Activated naive CD8-positive, alpha-beta T cell (primary cell): ENCODE data around the gene PLCB4.

Experiments used
- H3K27ac Mint-ChIP-seq: one replicate; pipeline ENCODE4 v1.8.0; 2021; ENCODE audit warnings: mixed read lengths
- H3K27me3 Mint-ChIP-seq: one replicate; pipeline ENCODE4 v1.8.0; 2021; ENCODE audit warnings: mixed read lengths
- H3K36me3 Mint-ChIP-seq: one replicate; pipeline ENCODE4 v1.8.0; 2021; ENCODE audit warnings: mixed read lengths
- H3K4me1 Mint-ChIP-seq: one replicate; pipeline ENCODE4 v1.8.0; 2021; ENCODE audit warnings: low read depth, mixed read lengths
- H3K4me3 Mint-ChIP-seq: one replicate; pipeline ENCODE4 v1.8.0; 2021; ENCODE audit warnings: mild to moderate bottlenecking, mixed read lengths
- H3K9me3 Mint-ChIP-seq: one replicate; pipeline ENCODE4 v1.8.0; 2021; ENCODE audit warnings: low read depth, mixed read lengths

Gene PLCB4

GRCh38 chr20:9075264-9076095 lies 6.6 kb downstream of the PLCB4 start:
- H3K9me3 Mint-ChIP-seq, result no peaks in the 10 kb centered on the region
- peaks cover under 1% of the 10 kb centered on the region for H3K27me3 Mint-ChIP-seq
- no peak overlapping the region for H3K4me3 Mint-ChIP-seq
- no peak overlapping the region for H3K27ac Mint-ChIP-seq
- H3K36me3 Mint-ChIP-seq, result no peaks in the 10 kb centered on the region
- H3K4me1 Mint-ChIP-seq, result no peaks in the 10 kb centered on the region

GRCh38 chr20:9076440-9076839 lies 7.6 kb downstream of the PLCB4 start:
- no peak overlapping the region for H3K4me3 Mint-ChIP-seq
- H3K27me3 Mint-ChIP-seq, result no peaks in the 10 kb centered on the region
- H3K36me3 Mint-ChIP-seq, result no peaks in the 10 kb centered on the region
- H3K9me3 Mint-ChIP-seq, result no peaks in the 10 kb centered on the region
- no peak overlapping the region for H3K27ac Mint-ChIP-seq
- no peaks in the 10 kb centered on the region for H3K4me1 Mint-ChIP-seq

DNA sequence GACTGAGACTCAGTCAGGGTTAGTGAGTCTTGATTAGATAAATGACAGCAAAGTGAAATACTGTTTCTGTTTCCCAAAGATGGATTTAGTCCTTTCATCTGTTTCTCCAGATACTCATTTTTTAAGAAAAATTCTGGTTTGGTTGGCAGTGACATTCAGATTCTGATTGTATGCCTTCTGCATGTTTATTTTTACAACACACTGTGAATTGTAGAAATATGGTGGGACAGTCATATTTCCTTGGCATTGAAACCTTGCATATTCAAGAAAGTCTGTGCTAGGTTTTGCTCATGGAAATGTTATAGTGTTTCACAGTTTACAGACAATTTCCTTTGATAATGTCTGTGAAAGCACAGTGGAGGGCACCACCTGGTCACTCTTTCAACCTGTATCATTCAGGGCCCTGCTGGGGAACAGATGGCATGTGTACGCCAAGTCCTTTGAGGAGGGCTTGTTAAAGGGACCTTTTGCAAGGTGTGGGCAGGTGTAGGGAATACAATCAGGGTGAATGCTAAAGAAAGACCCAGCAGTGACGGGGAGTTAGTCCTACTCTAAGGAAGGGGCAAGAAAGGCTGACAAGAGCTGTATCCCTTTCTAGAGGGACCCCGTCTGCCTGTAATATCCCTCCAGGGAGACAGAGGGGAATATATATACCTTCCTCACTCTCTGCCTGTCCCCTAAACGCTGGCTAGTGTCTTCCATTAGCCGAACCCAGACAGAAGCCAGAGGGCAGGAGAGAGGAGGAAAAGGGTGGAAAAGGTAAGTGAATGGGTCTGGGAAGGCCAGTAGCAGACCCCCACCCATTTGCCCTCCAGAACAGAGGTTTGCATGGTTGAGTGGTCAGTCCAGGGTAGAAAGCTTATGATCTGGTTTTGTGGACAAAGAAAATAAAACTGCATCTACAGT lies 10.2 kb downstream of the PLCB4 start:
- Mint-ChIP-seq H3K4me1 (no peaks in the 10 kb centered on the region), H3K27ac (no peak overlapping the region), H3K27me3 (no peaks in the 10 kb centered on the region), H3K9me3 (no peaks in the 10 kb centered on the region), H3K36me3 (no peaks in the 10 kb centered on the region), H3K4me3 (no peak overlapping the region)

DNA sequence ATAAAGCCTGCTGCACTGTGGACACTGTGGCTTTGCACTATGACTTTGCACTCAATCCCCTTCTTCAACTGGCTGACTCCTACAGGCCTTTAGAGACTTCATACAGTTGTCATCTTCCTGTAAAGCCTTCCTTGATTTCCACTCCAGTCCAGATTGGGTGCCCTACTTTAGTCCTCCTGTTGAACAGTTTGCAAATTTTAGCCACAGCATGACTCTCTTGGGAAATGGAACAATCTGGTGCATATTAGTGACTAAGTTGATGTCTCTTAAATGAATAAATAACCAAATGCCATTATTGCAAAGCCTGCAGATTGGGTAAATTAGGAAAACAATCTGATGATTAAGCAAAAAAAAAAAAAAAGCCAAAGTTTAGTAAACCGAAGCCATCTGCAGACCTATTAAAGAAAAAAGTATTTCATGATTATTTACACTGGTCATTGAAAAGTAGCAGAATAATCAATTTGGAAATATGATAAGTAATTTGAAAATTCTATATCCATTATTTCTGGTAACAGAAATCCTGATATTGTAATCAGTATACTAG lies 12.6 kb downstream of the PLCB4 start:
- no peaks in the 10 kb centered on the region for H3K27me3 Mint-ChIP-seq
- H3K4me1 Mint-ChIP-seq, result no peaks in the 10 kb centered on the region
- no peak overlapping the region for H3K27ac Mint-ChIP-seq
- no peak overlapping the region for H3K4me3 Mint-ChIP-seq
- no peaks in the 10 kb centered on the region for H3K9me3 Mint-ChIP-seq
- H3K36me3 Mint-ChIP-seq, result no peaks in the 10 kb centered on the region

DNA sequence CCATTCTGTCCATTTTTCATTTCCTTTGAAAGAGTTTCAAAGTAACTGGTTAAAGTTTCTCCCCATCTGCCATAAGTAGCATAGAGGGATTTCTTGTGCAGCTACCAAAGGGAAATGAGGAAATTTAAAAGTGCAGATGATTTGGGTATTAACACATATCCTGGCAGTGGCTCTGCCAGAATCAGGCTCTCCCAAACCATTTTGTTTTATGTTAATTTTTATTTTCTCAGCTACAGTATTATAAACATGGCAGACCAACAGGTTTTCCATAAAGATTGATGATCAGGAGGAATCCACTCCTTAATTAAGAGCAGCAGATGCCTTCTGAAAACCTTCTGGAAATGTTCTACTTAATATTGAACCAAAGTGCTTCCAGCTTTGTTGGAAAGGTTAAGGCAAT lies 13.9 kb downstream of the PLCB4 start:
- Mint-ChIP-seq H3K4me3 (no peak overlapping the region), H3K27ac (no peak overlapping the region), H3K4me1 (no peaks in the 10 kb centered on the region), H3K9me3 (no peaks in the 10 kb centered on the region), H3K36me3 (no peaks in the 10 kb centered on the region), H3K27me3 (no peaks in the 10 kb centered on the region)

DNA sequence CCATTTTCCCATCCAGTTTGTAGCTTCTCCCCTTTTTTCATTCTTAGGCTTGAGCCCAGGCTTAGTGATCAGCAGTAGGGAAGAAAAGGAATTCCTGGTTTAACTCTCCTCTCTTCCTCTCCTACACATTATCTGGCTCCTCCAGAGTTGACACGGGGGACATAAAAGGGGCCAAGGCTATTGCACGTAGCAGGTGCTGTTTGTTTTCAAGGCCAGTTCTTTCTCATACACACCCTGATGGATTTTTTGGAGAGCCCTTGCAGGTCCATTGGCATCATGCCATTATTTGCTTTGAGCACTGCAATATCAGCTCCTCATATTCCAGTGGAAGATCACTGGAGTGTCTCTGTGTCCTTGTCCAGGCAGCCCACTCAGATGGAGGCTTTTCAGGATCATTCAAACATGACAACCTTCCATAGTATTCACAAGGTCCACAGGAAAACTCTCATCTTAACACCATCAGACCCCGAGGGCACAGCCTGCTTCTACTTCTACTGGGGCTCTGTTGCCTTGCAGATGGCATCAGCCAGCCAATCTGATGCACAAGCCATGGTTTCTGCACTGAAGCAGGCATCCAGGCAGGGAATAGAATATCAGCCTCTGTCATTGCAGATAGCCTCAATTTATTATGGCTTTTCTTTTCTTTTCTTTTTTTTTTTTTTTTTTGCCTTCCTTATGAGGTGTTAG lies 18.8 kb downstream of the PLCB4 start:
- Mint-ChIP-seq H3K36me3 (no peaks in the 10 kb centered on the region), H3K4me3 (no peak overlapping the region), H3K27me3 (no peaks in the 10 kb centered on the region), H3K27ac (no peak overlapping the region), H3K4me1 (no peaks in the 10 kb centered on the region), H3K9me3 (no peaks in the 10 kb centered on the region)

DNA sequence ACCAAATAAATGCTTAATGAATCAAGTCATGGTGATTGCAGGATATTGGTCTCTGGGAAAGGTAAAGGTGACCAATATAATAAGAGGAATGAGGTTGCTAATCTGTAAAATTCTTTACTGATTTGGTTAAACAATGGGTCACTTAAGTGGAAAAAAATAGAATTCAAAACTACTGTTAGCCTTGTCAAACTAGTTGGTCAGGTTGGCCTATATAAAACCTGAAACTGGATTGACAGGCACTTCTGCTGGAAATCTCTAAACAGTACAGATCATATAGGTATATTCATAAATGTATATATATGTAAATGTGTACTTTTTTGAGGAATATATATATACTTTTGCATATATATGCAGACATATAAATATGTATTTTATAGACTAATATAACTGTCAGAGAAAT lies 19.7 kb downstream of the PLCB4 start:
- no peaks in the 10 kb centered on the region for H3K36me3 Mint-ChIP-seq
- no peak overlapping the region for H3K27ac Mint-ChIP-seq
- no peaks in the 10 kb centered on the region for H3K27me3 Mint-ChIP-seq
- H3K4me1 Mint-ChIP-seq, result no peaks in the 10 kb centered on the region
- H3K4me3 Mint-ChIP-seq, result no peak overlapping the region
- no peaks in the 10 kb centered on the region for H3K9me3 Mint-ChIP-seq

- H3K27me3 Mint-ChIP-seq, result no peaks in the 10 kb centered on the region
- no peaks in the 10 kb centered on the region for H3K36me3 Mint-ChIP-seq
- no peaks in the 10 kb centered on the region for H3K4me1 Mint-ChIP-seq
- H3K27ac Mint-ChIP-seq, result no peak overlapping the region
- H3K4me3 Mint-ChIP-seq, result no peak overlapping the region
- H3K9me3 Mint-ChIP-seq, result no peaks in the 10 kb centered on the region
These were observed 23.2 kb downstream of the PLCB4 start for GRCh38 chr20:9092113-9092512.

DNA sequence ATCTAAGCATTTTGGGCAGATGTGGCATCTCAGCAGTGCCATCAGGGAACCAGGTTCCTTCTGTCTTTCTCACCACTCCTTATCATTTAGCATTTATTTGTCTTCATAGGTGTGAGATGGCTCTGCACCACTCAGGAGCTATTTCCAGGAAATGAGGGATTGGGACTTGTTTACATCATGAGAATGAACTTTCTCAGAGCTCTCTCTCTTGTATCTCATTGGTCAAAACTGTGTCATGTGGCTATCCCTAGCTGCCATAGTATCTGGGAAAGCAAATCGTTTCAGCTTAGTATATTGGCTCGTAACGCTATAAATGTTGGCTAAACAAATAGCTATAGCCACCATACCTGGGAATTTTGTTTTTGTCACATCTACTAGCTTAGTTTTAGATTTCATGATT lies 23.8 kb downstream of the PLCB4 start:
- Mint-ChIP-seq H3K36me3 (no peaks in the 10 kb centered on the region), H3K4me3 (no peak overlapping the region), H3K27me3 (no peaks in the 10 kb centered on the region), H3K4me1 (no peaks in the 10 kb centered on the region), H3K27ac (no peak overlapping the region), H3K9me3 (no peaks in the 10 kb centered on the region)

GRCh38 chr20:9093218-9093957 lies 24.5 kb downstream of the PLCB4 start:
- Mint-ChIP-seq H3K36me3 (no peaks in the 10 kb centered on the region), H3K4me3 (no peak overlapping the region), H3K27ac (no peak overlapping the region), H3K4me1 (no peaks in the 10 kb centered on the region), H3K9me3 (no peaks in the 10 kb centered on the region), H3K27me3 (no peaks in the 10 kb centered on the region)

DNA sequence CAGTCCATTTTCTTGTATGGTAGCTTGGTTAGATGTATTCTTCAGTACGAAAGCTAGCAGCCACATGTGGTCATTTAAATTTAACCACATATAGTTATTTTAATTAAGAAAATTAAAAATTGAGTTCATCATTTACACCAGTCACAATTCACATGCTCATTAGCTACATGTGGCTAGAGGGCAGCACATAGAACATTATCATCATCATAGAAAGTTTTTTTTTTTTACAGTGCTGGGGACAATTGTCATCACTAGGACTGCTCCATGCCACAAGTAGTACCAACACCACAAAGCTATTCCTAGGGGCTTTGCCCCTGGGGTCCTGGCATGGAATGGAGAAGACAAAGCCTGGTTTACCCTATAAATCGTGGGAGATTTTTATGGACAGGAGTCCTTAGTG lies 30.5 kb downstream of the PLCB4 start:
- Mint-ChIP-seq H3K4me1 (no peaks in the 10 kb centered on the region), H3K9me3 (no peaks in the 10 kb centered on the region), H3K36me3 (no peaks in the 10 kb centered on the region), H3K27me3 (no peaks in the 10 kb centered on the region), H3K4me3 (no peak overlapping the region), H3K27ac (no peak overlapping the region)

- Mint-ChIP-seq H3K36me3 (no peaks in the 10 kb centered on the region), H3K9me3 (no peaks in the 10 kb centered on the region), H3K27ac (no peak overlapping the region), H3K27me3 (no peaks in the 10 kb centered on the region), H3K4me3 (no peak overlapping the region), H3K4me1 (no peaks in the 10 kb centered on the region)
These were observed 31.8 kb downstream of the PLCB4 start for GRCh38 chr20:9100691-9101090.

GRCh38 chr20:9102456-9102855 lies 33.6 kb downstream of the PLCB4 start:
- no peak overlapping the region for H3K27ac Mint-ChIP-seq
- no peaks in the 10 kb centered on the region for H3K36me3 Mint-ChIP-seq
- no peaks in the 10 kb centered on the region for H3K9me3 Mint-ChIP-seq
- H3K4me1 Mint-ChIP-seq, result no peaks in the 10 kb centered on the region
- no peaks in the 10 kb centered on the region for H3K27me3 Mint-ChIP-seq
- H3K4me3 Mint-ChIP-seq, result no peak overlapping the region

DNA sequence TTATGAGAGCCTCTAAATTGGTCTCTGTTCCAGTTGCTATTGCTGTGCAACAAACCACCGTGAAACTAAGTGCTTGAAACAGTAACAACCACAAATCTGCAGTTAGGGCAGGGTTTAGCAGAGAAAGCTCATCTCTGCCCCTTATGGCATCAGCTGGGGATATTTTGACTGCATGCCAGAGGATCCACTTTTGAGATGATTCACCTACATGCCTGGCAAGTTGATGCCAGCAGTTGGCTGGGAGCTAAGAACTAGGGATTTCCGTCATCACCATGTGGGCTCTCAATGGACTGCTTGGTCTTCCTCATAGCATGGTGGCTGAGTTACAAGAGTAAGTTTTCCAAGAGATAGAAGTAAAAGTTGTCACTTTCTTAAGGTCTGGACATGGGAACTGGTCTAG lies 35.1 kb downstream of the PLCB4 start:
- Mint-ChIP-seq H3K4me3 (no peak overlapping the region), H3K27me3 (no peaks in the 10 kb centered on the region), H3K36me3 (no peaks in the 10 kb centered on the region), H3K27ac (no peak overlapping the region), H3K4me1 (no peaks in the 10 kb centered on the region), H3K9me3 (no peaks in the 10 kb centered on the region)
